ENCODE data around the gene OLFM1.

GRCh38 chr9:135122316-135122715 is 34.8 kb downstream of the OLFM1 start:
- TF ChIP-seq, protein P1, sequence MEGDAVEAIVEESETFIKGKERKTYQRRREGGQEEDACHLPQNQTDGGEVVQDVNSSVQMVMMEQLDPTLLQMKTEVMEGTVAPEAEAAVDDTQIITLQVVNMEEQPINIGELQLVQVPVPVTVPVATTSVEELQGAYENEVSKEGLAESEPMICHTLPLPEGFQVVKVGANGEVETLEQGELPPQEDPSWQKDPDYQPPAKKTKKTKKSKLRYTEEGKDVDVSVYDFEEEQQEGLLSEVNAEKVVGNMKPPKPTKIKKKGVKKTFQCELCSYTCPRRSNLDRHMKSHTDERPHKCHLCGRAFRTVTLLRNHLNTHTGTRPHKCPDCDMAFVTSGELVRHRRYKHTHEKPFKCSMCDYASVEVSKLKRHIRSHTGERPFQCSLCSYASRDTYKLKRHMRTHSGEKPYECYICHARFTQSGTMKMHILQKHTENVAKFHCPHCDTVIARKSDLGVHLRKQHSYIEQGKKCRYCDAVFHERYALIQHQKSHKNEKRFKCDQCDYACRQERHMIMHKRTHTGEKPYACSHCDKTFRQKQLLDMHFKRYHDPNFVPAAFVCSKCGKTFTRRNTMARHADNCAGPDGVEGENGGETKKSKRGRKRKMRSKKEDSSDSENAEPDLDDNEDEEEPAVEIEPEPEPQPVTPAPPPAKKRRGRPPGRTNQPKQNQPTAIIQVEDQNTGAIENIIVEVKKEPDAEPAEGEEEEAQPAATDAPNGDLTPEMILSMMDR (IDR thresholded peaks at IDR 0.05): no peak
- TF ChIP-seq EZH2 (IDR thresholded peaks at IDR 0.05; ENCODE audit: borderline replicate concordance, insufficient read depth, low read depth, low read length, poor library complexity, severe bottlenecking): no peak
